ENCODE measurements around the gene ZFP69B. TPM values are rescaled to one million over a fixed set of nuclear protein-coding genes. Genes with fewer than 3 reads are reported as not detected.

Gene ZFP69B
- total and polyA plus RNA-seq, 11 donors = 0.42 to 2.6 (median 1.1) TPM

- H3K4me1 ChIP-seq = peaks cover 0 to 16% (median 10%) of the 10 kb centered on the region in 12 donors
- peak overlapping the region; percentile 40 to 93 (median 78) for H3K4me3 ChIP-seq
- peaks cover 0 to 6% (median 0%) of the 10 kb centered on the region in 9 donors for H3K36me3 ChIP-seq
- H3K9me3 ChIP-seq = peaks cover 0 to 54% (median 10%) of the 10 kb centered on the region in 12 donors
- intact Hi-C loops (cut with DNase I) = loop anchor here in 1 of 10 donors (5.0 kb wide), 1 partner anchor 57 kb away; the partner anchor contains the start of gene EXO5
- ATAC-seq (peak; percentile 2 to 53 (median 34)), DNase-seq (peak in 3 of 5 donors; percentile 8 to 45 (median 23))
- H3K27ac ChIP-seq = peak overlapping the region; percentile 12 to 94 (median 80)
- TF ChIP-seq CTCF (IDR thresholded peaks at IDR 0.05) = no peak
- no peak for TF ChIP-seq POLR2A (IDR thresholded peaks at IDR 0.05)
- WGBS, 4 donors = 17 to 26% (median 20%) methylated on average over 22 of the region's 22 CpGs
- H3K27me3 ChIP-seq = no peaks in the 10 kb centered on the region
Measured at GRCh38 chr1:40450495-40451237, 390 bp downstream of the ZFP69B start.

- no peak for ATAC-seq
- TF ChIP-seq CTCF (IDR thresholded peaks at IDR 0.05) (no peak), POLR2A (IDR thresholded peaks at IDR 0.05) (no peak)
- Histone ChIP-seq H3K27ac (peak overlapping the region in 3 of 12 donors; percentile 86 to 94 (median 86)), H3K4me1 (peaks cover 0 to 16% (median 10%) of the 10 kb centered on the region in 12 donors), H3K9me3 (peaks cover 0 to 56% (median 13%) of the 10 kb centered on the region in 12 donors), H3K36me3 (peaks cover 0 to 6% (median 0%) of the 10 kb centered on the region in 9 donors), H3K4me3 (peak overlapping the region in 5 of 12 donors; percentile 68 to 85 (median 79)), H3K27me3 (no peaks in the 10 kb centered on the region)
- intact Hi-C loops (cut with DNase I) = loop anchor here in 1 of 10 donors (5.0 kb wide), 1 partner anchor 56 kb away; the partner anchor contains the start of gene EXO5
- DNase-seq = no peak
- 84 to 95% (median 92%) methylated on average over 1 of the region's 1 CpG for WGBS, 4 donors
Measured at GRCh38 chr1:40451238-40451585, 936 bp downstream of the ZFP69B start.

GRCh38 chr1:40454873-40455272 is 4.6 kb downstream of the ZFP69B start:
- H3K9me3 ChIP-seq = peaks cover 0 to 82% (median 42%) of the 10 kb centered on the region in 12 donors
- H3K4me3 ChIP-seq = no peak overlapping the region
- H3K36me3 ChIP-seq = peaks cover 0 to 40% (median 8%) of the 10 kb centered on the region in 9 donors
- no peak for DNase-seq
- H3K27me3 ChIP-seq = no peaks in the 10 kb centered on the region
- peaks cover 0 to 11% (median 6%) of the 10 kb centered on the region in 12 donors for H3K4me1 ChIP-seq
- ATAC-seq = no peak
- H3K27ac ChIP-seq = no peak overlapping the region
- 51 to 98% (median 93%) methylated on average over 1 of the region's 1 CpG for WGBS, 4 donors
- intact Hi-C loops (cut with DNase I) = loop anchor here in 1 of 10 donors (5.0 kb wide), 1 partner anchor 52 kb away; the partner anchor contains the start of gene EXO5
- no peak for TF ChIP-seq POLR2A (IDR thresholded peaks at IDR 0.05)
- no peak for TF ChIP-seq CTCF (IDR thresholded peaks at IDR 0.05)

- WGBS, 4 donors = 94 to 99% (median 96%) methylated on average over 3 of the region's 3 CpGs
- DNase-seq (no peak), ATAC-seq (no peak)
- Histone ChIP-seq H3K27ac (no peak overlapping the region), H3K4me1 (no peaks in the 10 kb centered on the region), H3K9me3 (peaks cover 4 to 100% (median 95%) of the 10 kb centered on the region in 12 donors), H3K27me3 (no peaks in the 10 kb centered on the region), H3K36me3 (peaks cover 0 to 64% (median 2%) of the 10 kb centered on the region in 9 donors), H3K4me3 (no peak overlapping the region)
- intact Hi-C loops (cut with DNase I) = no loop called here
- no peak for TF ChIP-seq POLR2A (IDR thresholded peaks at IDR 0.05)
- no peak for TF ChIP-seq CTCF (IDR thresholded peaks at IDR 0.05)
Measured at GRCh38 chr1:40462956-40463590, 12.8 kb downstream of the ZFP69B start.

All from heart left ventricle (tissue), 16 donors.